ENCODE data around the gene ATXN10. TPM values are rescaled to one million over a fixed set of nuclear protein-coding genes. Genes with fewer than 3 reads are reported as not detected.

Gene ATXN10
- total RNA-seq, 6 donors from 2014 or later: 90.2 to 137 (median 110) TPM

GRCh38 chr22:45892681-45893461 is 221.2 kb downstream of the ATXN10 start:
- Histone ChIP-seq H3K4me3 (no peak overlapping the region), H3K9me3 (no peaks in the 10 kb centered on the region), H3K27ac (no peak overlapping the region), H3K27me3 (peaks cover 0 to 6% (median 2%) of the 10 kb centered on the region in 4 donors), H3K36me3 (no peaks in the 10 kb centered on the region), H3K4me1 (peaks cover 0 to 18% (median 3%) of the 10 kb centered on the region in 4 donors)
- ATAC-seq (ENCODE audit: low FRiP score in 2 of 2) (no peak), DNase-seq (peak in 1 of 2 donors; percentile 42)
- WGBS, 2 donors: 81% methylated on average over 14 of the region's 16 CpGs; no CpG with 5 or more reads in 1 of the 2 donors
- TF ChIP-seq POLR2A (IDR thresholded peaks at IDR 0.05) (no peak), POLR2AphosphoS5 (IDR thresholded peaks at IDR 0.05) (no peak), CTCF (IDR thresholded peaks at IDR 0.05) (no peak), EP300 (IDR thresholded peaks at IDR 0.05) (no peak)

GRCh38 chr22:45893516-45893915 is 221.9 kb downstream of the ATXN10 start:
- ATAC-seq (ENCODE audit: low FRiP score in 2 of 2) (no peak), DNase-seq (no peak)
- Histone ChIP-seq H3K4me3 (no peak overlapping the region), H3K27me3 (peaks cover 0 to 6% (median 2%) of the 10 kb centered on the region in 4 donors), H3K9me3 (no peaks in the 10 kb centered on the region), H3K27ac (no peak overlapping the region), H3K36me3 (no peaks in the 10 kb centered on the region), H3K4me1 (peaks cover 0 to 18% (median 3%) of the 10 kb centered on the region in 4 donors)
- 75 to 85% methylated on average over 9 of the region's 9 CpGs for WGBS, 2 donors
- no peak for TF ChIP-seq POLR2AphosphoS5 (IDR thresholded peaks at IDR 0.05)
- no peak for TF ChIP-seq POLR2A (IDR thresholded peaks at IDR 0.05)
- no peak for TF ChIP-seq EP300 (IDR thresholded peaks at IDR 0.05)
- TF ChIP-seq CTCF (IDR thresholded peaks at IDR 0.05): no peak

Small RNA genes lying within 50 kb of the gene (small RNA-seq; reads per million reads assigned to genes)
- gene MIR4762 (0 reads per million in 4 donors), gene RNU6-1161P (0 reads per million in 4 donors)

Other genes with a start within 250 kb of the ATXN10 start
- gene FBLN1, start 169.0 kb upstream of the ATXN10 start, total RNA-seq: 100 to 1,000 TPM in 4 of 6 donors, 10 to 100 TPM in 2; 63.9 to 523 (median 207) TPM